ENCODE results near the gene CD19.
"Not testable (repeated sequence)": the region's sequence is repeated elsewhere in the genome, so short reads cannot be mapped to it uniquely, and the experiment has no call there.

CD19 gene

DNA sequence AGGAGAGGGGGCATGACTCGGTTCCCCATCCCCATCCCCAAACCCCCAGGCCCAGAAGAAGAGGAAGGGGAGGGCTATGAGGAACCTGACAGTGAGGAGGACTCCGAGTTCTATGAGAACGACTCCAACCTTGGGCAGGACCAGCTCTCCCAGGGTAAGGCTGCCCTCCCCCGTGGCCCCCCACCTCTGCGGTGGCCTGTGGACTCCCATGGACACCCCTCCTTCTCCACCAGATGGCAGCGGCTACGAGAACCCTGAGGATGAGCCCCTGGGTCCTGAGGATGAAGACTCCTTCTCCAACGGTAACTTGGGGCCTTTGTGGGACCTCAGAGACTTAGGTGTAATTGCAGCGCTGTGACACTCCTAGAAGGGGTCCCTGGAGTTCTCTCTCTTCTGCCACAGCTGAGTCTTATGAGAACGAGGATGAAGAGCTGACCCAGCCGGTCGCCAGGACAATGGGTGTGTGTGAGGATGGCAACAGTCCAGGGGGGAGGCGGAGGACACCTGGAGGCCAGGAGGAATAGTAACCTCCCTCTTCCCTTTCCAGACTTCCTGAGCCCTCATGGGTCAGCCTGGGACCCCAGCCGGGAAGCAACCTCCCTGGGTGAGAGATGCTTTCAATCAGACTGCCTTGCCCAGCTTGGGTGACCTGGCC lies 5.6 kb downstream of the CD19 start:
- DNase-seq, result no peak

DNA sequence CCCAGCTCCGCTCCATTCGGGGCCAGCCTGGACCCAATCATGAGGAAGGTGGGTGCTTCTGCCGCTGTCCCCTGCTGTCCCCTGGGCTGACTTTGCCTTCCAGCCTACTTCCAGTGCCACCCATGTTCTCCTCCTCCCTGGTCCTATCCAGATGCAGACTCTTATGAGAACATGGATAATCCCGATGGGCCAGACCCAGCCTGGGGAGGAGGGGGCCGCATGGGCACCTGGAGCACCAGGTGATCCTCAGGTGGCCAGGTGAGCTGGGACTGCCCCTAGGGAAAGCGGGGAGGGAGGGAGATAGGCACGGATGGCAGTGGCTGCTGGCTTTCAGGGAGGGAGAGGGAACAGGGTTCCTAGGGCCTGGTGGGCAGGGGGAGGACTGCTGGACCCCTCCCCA lies 7.0 kb downstream of the CD19 start:
- DNase-seq, result no peak

DNA sequence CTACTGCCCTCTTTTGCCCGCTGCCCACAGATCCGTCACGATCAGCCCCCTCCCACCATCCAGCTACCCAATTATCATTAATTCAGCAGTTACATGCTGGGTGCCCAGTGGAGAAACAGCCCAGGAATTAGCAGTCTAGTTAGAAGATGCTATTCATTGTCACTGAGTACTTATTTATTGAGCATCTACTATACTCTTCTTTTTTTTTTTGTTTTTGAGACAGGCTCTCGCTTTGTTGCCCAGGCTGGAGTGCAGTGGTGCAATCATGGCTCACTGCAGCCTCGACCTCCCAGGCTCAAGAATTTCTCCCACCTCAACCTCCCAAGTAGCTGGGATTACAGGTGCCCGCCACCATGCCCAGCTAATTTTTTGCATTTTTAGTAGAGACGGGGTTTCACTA lies 8.1 kb downstream of the CD19 start:
- DNase-seq, result not testable (repeated sequence)

DNA sequence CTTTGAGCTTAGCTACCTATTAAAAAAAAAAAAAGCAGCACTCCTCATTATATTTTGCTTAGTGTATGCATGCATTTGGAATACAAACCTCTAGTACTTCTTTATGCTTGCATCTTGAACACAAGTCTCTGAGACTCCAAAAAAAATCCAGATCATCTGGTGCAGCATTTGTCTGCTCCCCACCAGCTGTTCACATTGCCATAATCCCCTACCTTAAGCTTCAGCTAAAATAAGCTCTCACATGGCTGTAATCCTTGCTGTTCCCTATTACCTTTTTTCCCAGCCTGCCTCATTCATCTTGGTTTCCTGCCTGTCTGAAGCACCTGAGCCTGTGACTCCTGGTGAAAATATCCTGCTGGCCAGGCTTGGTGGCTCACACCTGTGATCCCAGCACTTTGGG lies 11.5 kb downstream of the CD19 start:
- DNase-seq, result no peak

DNA sequence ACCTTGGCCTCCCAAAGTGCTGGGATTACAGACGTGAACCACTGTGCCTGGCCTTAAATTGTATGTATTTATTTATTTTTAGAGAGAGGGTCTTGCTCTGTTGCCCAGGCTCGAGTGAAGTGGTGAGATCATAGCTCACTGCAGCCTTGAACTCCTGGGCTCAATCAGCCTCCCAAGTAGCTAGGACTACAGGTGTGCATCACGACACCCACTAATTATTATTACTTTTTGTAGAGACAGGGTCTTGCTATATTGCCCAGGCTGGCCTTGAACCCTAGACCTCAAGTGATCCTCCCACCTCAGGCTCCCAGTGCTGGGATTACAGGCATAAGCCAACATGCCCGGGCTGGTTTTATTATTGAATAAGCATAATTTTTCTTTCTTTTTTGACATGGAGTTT lies 14.9 kb downstream of the CD19 start:
- DNase-seq, result peak in 1 of 3 experiments; percentile 3

DNA sequence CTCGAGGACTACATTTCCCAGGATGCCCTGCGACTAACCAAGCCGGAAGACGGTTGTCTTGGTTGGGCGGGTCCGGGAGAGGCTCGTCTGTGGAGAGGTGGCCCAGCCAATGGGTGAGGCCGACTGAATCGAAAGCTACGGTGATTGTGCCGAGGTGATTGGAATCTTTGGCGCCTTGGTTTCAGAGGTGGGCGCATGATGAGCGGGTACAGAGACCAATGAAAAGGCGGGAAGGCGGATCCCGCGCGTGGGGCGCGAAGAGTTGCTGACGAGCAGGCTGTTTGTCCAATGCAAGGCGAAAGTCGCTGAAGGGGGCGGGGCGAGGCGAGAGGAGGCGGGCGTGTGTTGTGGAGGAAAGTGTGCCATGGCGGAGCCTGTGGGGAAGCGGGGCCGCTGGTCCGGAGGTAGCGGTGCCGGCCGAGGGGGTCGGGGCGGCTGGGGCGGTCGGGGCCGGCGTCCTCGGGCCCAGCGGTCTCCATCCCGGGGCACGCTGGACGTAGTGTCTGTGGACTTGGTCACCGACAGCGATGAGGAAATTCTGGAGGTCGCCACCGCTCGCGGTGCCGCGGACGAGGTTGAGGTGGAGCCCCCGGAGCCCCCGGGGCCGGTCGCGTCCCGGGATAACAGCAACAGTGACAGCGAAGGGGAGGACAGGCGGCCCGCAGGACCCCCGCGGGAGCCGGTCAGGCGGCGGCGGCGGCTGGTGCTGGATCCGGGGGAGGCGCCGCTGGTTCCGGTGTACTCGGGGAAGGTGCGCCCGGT lies 19.1 kb downstream of the CD19 start, which contains the start of gene NFATC2IP:
TSS of gene NFATC2IP (plus strand) at position 290 of the 762 bp plus-strand sequence. CDS start at position 365, 75 bp downstream.
- DNase-seq, result peak; percentile 97 to 100 (median 99)

DNA sequence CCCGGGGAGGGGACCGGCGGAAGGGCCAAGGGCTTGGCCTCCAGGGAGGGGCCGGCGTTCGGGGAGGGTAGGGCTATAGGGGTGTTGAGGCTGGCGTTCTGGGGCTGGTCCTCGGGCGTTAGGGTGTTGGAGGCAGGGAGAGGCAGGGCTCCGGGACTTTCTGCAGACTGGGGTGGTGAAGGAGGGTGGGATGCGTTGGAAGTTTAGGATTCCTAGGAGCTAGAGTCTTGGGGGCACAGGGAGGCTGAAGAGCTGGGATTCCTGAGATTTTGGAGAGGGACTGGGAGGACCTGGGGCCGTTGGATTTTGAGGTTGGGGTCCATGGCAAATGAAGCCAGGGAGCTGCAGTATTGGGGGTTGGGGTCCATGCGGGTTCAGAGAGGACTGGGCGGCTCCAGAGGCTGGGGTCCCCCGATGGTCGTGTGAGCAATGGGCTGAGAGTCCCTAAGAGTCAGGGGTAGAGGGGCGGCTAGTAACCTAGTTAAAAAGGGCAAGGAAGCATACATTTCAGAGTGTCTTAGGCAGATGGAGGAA lies 19.7 kb downstream of the CD19 start:
- DNase-seq, result no peak

DNA sequence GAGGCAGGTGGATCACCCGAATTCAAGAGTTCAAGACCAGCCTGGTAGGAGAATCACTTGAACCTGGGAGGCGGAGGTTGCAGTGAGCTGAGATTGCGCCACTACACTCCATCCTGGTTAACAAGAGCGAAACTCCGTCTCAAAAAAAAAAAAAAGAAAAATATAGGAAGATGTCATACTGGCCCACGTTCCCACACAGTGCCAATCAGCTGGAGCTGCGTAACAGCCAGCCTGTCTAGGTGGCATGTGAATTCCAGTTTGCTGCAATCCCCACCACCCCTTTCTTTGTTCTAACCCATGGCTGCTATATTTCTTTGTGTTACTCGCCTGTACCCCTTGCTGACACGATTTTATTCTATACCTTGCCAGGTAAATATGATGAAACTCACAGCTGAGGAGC lies 26.4 kb downstream of the CD19 start:
- no peak for DNase-seq

DNA sequence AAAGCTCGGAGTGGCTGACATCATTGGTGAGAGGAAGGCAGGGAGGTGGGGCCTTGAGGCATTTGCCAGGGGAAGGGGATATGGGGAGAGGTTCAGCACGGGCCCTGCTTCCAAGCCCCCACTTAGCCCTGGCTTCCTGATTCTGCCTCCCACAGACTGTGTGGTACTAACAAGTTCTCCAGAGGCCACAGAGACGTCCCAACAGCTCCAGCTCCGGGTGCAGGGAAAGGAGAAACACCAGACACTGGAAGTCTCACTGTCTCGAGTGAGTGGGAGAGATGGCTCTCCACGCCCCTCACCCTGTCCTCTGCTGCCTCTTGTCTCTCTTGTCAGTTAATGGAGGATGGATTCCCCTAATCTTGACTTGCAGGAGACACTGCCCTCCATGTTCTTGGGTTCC lies 27.1 kb downstream of the CD19 start:
- no peak for DNase-seq

DNA sequence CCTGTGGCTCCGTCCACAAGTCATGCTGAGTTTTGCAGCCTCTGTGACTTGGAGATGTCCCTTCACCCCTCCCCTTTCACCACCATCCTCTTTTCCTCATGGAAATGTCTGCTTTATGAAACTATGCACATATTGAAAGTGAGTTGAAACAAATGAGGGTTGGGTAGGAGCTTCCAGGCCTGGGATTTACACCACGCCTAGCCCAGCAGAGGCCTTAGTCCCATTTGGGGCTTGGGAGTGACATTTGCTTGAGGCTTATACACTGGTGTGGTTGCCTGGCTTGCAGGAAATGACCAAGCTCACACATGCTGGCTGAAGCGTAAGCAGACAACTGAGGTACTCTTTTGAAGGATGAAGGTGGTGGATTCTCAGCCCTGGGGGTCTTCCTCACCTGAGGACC lies 32.3 kb downstream of the CD19 start:
- no peak for DNase-seq

DNA sequence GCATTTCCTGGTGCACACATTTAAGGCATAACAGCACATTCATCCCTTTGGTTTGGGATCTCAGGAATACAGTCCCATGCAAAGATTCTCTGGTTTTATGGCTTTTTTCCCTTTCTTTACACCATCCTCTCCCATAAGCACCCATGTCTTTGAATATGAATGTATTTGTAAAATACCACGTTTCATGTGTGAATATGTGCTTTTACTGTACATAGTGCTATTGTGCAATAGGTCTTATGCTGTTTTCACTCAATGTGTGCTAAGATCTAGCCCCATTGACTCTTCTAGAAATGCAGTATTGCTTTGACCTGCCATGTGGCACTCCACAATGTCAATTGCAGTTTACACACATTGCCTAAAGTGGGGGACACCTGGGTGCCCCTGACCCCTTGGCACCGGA lies 32.7 kb downstream of the CD19 start:
- DNase-seq, result no peak

DNA sequence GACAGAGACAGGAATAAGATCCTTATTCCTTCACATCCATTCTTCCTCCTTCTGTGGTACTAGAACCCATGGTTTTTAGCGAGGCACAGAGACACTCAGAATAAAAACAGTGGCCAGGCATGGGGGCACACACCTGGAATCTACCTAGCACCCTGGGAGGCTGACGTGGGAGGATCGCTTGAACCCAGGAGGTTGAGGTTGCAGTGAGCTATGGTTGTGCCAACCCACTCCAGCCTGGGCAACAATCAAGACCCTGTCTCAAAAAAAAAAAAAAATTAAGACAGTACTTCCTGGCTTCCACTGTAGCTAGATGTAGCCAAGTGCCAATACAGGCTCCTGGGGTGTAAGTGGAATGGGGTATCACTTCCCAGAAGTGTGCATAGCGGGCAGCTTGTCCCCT lies 35.4 kb downstream of the CD19 start:
- no peak for DNase-seq

DNA sequence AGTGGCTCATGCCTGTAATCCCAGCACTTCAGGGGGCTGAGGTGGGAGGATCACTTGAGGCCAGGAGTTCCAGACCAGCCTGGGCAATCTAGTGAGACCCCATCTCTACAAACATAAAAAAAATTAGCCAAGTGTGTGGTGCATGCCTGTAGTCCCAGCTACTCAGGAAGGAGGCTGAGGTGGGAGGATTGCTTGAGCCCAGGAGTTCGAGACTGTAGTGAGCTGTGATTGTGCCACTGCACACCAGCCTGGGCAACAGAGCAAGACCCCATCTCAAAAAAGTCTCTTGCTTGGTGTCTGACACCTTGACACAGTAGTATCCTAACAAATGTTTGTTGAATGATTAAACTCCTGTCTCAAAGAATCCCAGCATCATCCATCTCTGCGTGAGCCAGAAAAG lies 37.9 kb downstream of the CD19 start:
- not testable (repeated sequence) for DNase-seq

DNA sequence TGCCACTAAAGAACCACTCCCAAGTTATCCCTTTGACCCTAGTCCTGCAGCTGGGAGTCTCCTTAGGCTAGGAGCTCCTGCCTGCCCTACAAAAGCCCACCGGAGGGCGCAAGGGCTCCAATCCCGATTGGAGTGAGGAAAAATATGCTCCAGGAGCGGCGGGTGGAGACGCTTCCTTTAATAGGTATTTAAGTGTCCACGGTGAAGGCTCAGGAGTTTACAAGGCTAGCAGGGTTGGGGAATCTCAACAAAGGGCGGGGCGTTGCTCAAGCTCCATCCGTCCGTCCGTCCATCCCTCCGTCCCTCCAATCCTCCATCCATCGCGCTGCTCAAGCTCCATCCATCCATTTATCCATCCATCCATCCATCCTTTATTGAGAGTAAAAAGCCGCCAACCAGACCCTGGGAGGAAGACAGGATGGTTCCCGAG lies 42.3 kb downstream of the CD19 start:
- peak; percentile 29 to 79 (median 66) for DNase-seq

DNA sequence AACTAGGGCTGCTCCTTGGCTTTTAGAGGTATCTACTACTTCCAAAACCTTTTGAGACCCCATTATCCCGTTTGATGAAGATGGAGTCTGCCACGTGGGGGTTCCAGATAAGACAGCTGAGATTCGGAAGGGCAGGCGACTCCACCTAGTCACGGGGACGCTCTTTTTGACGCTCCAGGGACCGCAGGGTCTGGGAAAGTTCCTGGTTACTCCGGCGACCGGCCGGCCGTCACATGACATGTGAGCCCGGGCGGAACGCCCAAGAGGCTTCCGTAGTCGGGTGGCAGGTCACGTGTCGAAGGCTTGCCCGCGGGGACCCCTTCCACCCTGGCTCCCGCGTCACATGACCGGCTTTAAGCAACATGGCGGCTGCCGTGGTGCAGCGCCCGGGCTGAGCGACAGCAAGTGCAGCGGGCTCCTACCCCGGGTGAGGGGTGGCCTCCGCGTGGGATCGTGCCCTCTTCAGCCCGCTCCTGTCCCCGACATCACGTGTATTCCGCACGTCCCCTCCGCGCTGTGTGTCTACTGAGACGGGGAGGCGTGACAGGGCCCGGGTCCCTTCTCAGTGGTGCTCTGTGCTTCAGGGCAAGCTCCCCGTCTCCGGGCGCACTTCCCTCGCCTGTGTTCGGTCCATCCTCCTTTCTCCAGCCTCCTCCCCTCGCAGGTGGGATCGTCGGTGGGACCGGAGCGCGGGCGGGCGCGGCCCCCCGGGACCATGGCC lies 42.8 kb downstream of the CD19 start, which contains the start of gene SPNS1:
TSS of gene SPNS1 (plus strand) at position 342 of the 721 bp plus-strand sequence. CDS start at position 716, 374 bp downstream.
- DNase-seq, result peak; percentile 90 to 96 (median 91)

DNA sequence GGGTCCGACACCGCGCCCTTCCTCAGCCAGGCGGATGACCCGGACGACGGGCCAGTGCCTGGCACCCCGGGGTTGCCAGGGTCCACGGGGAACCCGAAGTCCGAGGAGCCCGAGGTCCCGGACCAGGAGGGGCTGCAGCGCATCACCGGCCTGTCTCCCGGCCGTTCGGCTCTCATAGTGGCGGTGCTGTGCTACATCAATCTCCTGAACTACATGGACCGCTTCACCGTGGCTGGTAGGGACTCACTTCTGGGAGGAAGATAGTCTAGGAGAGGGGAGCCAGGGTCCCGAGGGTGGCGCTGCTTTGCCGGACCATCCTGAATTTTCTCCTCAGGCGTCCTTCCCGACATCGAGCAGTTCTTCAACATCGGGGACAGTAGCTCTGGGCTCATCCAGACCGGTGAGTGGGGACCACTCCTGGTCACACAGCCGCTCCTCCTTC lies 43.4 kb downstream of the CD19 start:
- no peak for DNase-seq

DNA sequence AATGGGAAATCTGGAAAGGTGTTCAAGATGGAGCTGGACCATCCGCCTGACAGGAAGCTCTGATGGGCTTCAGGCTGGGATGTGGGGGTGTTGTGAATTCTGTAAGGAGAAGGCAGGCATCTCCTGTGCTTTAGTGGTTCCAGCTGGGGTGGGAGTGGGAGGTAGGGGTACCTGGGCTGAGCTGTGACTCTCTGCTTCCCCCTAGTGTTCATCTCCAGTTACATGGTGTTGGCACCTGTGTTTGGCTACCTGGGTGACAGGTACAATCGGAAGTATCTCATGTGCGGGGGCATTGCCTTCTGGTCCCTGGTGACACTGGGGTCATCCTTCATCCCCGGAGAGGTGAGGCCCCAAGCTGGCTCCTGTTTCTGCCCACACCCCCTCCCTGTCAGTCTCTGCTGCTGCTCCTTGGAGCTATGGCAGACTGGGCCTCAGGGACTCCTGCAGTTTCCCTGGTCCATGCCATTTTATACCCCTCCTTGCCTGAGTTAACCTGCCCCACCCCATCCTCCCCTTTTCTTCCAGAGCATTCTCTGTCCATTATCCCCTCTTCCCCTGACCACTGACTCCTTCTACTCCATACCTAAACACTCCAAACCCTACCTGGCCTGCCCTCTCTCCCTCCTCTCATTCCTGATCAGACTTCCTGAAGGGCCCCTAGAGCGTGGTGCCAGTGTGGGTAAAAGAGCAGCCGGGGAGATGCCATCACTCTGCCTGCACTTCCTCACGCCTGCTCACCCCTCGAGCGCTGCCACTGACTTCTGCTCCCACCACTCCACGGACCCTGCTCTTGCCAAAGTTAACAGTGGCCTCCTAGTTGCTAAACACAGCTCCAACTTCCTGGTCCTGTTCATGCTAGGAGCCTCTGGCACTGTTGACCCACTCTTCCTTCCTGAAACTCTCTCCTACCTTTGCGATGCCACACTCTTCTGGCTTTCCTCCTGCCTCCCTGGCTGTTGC lies 46.2 kb downstream of the CD19 start:
- DNase-seq, result peak in 1 of 3 experiments; percentile 40

DNA sequence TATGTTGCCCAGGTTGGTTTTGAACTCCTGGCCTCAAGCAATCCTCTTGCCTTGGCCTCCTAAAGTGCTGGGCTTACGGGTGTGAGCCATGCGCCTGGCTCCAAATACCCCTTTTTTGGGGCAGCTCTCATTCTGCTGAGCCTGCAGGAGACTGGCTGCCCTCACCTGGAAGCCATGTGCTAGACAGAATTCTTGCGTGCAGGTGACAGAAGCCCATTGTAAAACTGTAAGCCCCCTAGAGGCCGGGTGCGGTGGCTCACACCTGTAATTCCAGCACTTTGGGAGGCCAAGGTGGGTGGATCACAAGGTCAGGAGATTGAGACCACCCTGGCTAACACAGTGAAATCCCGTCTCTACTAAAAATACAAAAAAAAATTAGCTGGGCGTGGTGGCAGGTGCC lies 48.6 kb downstream of the CD19 start:
- not testable (repeated sequence) for DNase-seq

DNA sequence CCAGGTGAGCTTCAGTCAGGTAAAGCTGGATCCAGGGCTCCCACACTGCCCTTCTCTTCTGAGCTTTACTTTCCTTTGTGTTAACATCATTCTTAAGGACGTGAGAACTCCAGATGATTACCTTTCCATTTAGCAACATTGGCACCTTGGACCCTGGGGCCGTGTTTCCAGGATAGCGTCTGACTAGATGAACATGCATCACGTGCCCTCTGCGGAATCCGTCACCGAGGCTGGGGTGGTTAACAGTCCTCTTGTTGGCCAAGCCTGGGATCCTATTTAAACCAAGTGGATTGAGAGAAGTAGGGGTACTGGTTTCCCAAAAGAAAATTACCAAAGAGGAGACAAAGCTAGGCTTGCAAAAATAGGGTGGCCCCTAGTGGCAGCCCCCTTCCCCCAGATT lies 49.2 kb downstream of the CD19 start:
- DNase-seq, result no peak

DNA sequence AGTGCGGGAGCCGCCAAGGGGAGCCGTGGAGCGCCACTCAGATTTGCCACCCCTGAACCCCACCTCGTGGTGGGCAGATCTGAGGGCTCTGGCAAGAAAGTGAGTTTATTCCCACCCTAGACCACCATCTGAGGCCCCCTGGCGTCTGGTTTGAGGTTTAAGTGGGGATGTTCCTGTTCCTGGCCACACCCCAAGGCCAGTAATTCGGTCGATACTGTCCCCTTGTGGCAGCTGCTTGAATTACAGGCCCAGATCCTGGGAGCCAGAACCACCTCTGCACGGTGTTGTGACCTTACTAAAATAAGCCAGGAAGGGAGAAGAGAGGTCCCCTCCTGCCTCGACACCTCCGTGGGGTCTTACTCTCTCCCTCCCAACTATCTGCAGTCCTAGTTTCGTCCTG lies 49.7 kb downstream of the CD19 start:
- no peak for DNase-seq

DNA sequence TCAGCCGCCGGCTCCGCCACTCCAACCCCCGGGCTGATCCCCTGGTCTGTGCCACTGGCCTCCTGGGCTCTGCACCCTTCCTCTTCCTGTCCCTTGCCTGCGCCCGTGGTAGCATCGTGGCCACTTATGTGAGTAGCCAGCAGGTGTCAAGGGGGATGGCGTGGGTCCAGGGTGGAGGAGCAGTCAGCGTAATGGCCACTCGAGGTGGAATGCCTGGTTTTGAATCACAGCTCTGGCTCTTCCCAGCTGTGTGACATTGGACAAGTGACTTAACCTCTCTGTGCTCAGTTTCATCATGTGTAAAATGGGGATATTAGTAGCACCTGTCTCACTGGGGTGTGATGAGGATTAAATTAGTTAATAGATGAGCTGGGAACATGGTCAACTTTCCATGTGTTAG lies 50.6 kb downstream of the CD19 start:
- no peak for DNase-seq

DNA sequence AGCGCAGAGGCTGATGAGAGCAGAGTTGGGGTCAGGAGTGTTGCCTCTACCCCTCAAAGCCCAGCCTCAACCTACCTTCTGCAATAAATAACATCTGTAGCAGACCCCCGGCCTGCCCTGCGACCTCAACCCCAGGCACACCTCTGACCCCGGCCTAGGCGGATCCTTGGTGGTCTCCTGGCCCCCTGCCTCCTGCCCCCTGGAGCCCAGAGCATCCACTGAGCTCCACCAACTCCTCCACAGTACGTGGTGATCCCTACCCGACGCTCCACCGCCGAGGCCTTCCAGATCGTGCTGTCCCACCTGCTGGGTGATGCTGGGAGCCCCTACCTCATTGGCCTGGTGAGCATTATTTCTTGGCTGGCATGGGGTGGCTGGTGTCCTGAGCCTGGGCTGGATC lies 51.2 kb downstream of the CD19 start:
- DNase-seq, result no peak
